ENCODE results near the gene TRPM2. TPM values are rescaled to one million over a fixed set of nuclear protein-coding genes. Genes with fewer than 3 reads are reported as not detected.
A peak's percentile ranks its signal among the peaks of the same experiment; 100 is the strongest.

The TRPM2 gene
- total and polyA plus RNA-seq, 2 of the 13 experiments (the other 11 are each of a cell fraction or from before 2014, with no cell fraction given): 0.07 to 0.20 TPM

GRCh38 chr21:44330698-44331097 lies 22.7 kb upstream of the TRPM2 start:
- 96% methylated on average over 12 of the region's 18 CpGs for WGBS (ENCODE audit: low lambda C conversion rate)
- Histone ChIP-seq H3K9me3 (ENCODE audit: low read length) (no peaks in the 10 kb centered on the region), H3K9ac (ENCODE audit: insufficient read depth, low read depth, low read length) (no peak overlapping the region), H3K79me2 (ENCODE audit: insufficient read depth, low read length) (no peaks in the 10 kb centered on the region), H4K20me1 (ENCODE audit: insufficient read depth, low read length) (no peaks in the 10 kb centered on the region), H3K27ac (ENCODE audit: extremely low read length, insufficient read depth, low read length) (no peak overlapping the region), H3K4me1 (ENCODE audit: insufficient read depth, low read length) (no peaks in the 10 kb centered on the region), H3K4me3 (replicated peaks in 1 of 3; ENCODE audit: insufficient read depth in 1 of 3, low read depth in 2 of 3, low read length in 3 of 3) (no peak overlapping the region), H3K36me3 (replicated peaks in 1 of 2; ENCODE audit: control insufficient read depth in 1 of 2, insufficient read depth in 2 of 2, low read length in 2 of 2) (peaks cover 6 to 12% of the 10 kb centered on the region in 2 experiments; a peak in 1 of 5 replicates), H3K4me2 (ENCODE audit: low read depth, low read length) (no peak overlapping the region), H3K27me3 (ENCODE audit: control insufficient read depth in 1 of 2, insufficient read depth in 2 of 2, low read length in 2 of 2) (no peaks in the 10 kb centered on the region), H2AFZ (ENCODE audit: low read length) (no peak overlapping the region)
- no peak for DNase-seq (ENCODE audit: low spot score)
- BruUV-seq (replicated peaks): no TSS peak
- ChIA-PET POLR2A (no interaction called here), CTCF (ENCODE audit: low intra/inter-chr PET ratio, low total read pairs) (no interaction called here)
- intact Hi-C loops (cut with micrococcal nuclease; ENCODE audit: unreplicated experiment): no loop called here
- in situ Hi-C loops (cut with HindIII; ENCODE audit: extremely low pct_ligation_motif_present, low pct_unique_long_range_greater_than_20kb): no loop called here
- no peak for FAIRE-seq
- no peak for ATAC-seq
- TF ChIP-seq TBX2 (CRISPR knock-in tag; IDR thresholded peaks at IDR 0.05; ENCODE audit: borderline replicate concordance) (no peak), ZNF432 (CRISPR knock-in tag; IDR thresholded peaks at IDR 0.05; ENCODE audit: borderline replicate concordance) (no peak), FOXK2 (IDR thresholded peaks at IDR 0.05) (no peak), ZFAT (CRISPR knock-in tag; conservative IDR thresholded peaks at IDR 0.05) (no peak), POLR2G (IDR thresholded peaks at IDR 0.05; ENCODE audit: low read depth, low read length) (0 out of 2 replicates have a peak, but pooled peaks have one; percentile 5), ZNF34 (CRISPR knock-in tag; IDR thresholded peaks at IDR 0.05; ENCODE audit: borderline replicate concordance) (no peak), DNMT3B (CRISPR knock-in tag; conservative IDR thresholded peaks at IDR 0.05) (no peak), WIZ (CRISPR knock-in tag; IDR thresholded peaks at IDR 0.05) (no peak), ZNF576 (CRISPR knock-in tag; IDR thresholded peaks at IDR 0.05) (no peak), SKIL (CRISPR knock-in tag; IDR thresholded peaks at IDR 0.05; ENCODE audit: borderline replicate concordance) (no peak), AGO2 (optimal IDR thresholded peaks at IDR 0.05; ENCODE audit: low read depth, low read length) (peak; percentile 3), ZBTB10 (CRISPR knock-in tag; IDR thresholded peaks at IDR 0.05; ENCODE audit: borderline replicate concordance) (no peak), CBX5 (CRISPR knock-in tag; IDR thresholded peaks at IDR 0.05; ENCODE audit: borderline replicate concordance) (no peak), GFI1 (CRISPR knock-in tag; IDR thresholded peaks at IDR 0.05; ENCODE audit: borderline replicate concordance) (no peak), MAFG (CRISPR knock-in tag; IDR thresholded peaks at IDR 0.05) (no peak), CERS6 (CRISPR knock-in tag; IDR thresholded peaks at IDR 0.05) (no peak), ZNF773 (CRISPR knock-in tag; IDR thresholded peaks at IDR 0.05; ENCODE audit: borderline replicate concordance) (no peak), MXD1 (CRISPR knock-in tag; IDR thresholded peaks at IDR 0.05) (no peak), ZSCAN21 (CRISPR knock-in tag; IDR thresholded peaks at IDR 0.05; ENCODE audit: borderline replicate concordance) (no peak)

All from HepG2 (cell line).